ENCODE measurements around the gene NRXN3. TPM values are rescaled to one million over a fixed set of nuclear protein-coding genes. Genes with fewer than 3 reads are reported as not detected.

Gene NRXN3
- total RNA-seq, 2 experiments from 2014 or later, result not detected

- H3K27me3 Mint-ChIP-seq, result no peaks in the 10 kb centered on the region
- DNase-seq, result no peak
- no peak overlapping the region for H3K27ac Mint-ChIP-seq
- no peaks in the 10 kb centered on the region for H3K9me3 Mint-ChIP-seq
- POLR2A ChIA-PET, result no interaction called here
- no peak overlapping the region for H3K4me3 Mint-ChIP-seq
- no peaks in the 10 kb centered on the region for H3K36me3 Mint-ChIP-seq (ENCODE audit: low read depth)
- H3K4me1 Mint-ChIP-seq, result no peaks in the 10 kb centered on the region
- CTCF ChIA-PET, result no interaction called here
These were observed 159.2 kb downstream of the NRXN3 start for GRCh38 chr14:78329371-78329770.

DNA sequence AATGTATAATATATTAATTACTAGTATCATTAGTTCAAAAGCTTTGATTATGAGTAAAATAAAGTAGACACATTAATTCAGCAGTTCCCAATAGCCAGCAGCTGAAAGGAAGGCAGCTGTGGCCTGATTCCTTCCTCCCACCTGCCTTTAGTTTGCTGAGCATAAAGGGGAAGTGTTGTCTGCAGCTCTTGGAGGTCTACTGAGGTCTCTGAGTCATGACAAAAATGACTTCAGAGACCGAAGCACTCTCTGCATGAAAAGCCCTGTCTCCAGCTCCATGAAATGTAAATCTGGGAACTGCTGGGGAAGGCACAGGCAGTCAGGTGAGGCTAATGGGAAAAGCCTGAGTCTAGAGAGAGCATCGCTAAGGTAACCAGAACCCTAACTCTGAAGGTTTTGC, 165.4 kb downstream of the NRXN3 start:
- no peaks in the 10 kb centered on the region for H3K36me3 Mint-ChIP-seq (ENCODE audit: low read depth)

DNA sequence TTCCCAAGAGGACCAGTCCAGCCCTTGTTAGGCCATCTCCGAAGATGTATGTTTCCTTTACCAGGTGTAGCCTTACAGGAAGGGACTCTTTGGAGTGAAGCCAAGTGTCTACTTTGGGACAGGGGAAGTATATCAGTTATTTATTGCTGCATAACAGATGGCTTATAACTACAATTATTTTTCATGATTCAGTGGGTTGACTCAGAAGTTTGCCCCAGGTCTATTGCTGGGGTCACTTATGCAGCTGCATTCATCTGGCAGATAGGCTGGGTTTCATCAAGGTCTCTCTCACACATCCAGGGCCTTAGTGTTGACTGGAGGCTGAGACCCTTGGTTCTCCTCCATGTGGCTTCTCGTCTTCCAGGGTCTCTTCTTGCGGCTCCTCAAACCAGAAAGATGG, 170.1 kb downstream of the NRXN3 start:
- Mint-ChIP-seq H3K36me3 (ENCODE audit: low read depth) (no peaks in the 10 kb centered on the region), H3K27ac (no peak overlapping the region), H3K4me3 (no peak overlapping the region), H3K27me3 (no peaks in the 10 kb centered on the region), H3K9me3 (no peaks in the 10 kb centered on the region), H3K4me1 (no peaks in the 10 kb centered on the region)
- no peak for DNase-seq
- POLR2A ChIA-PET, result no interaction called here
- CTCF ChIA-PET, result no interaction called here

More for the DNA sequence above, 165.4 kb downstream of the NRXN3 start:
- POLR2A ChIA-PET, result no interaction called here
- CTCF ChIA-PET, result no interaction called here
- H3K27me3 Mint-ChIP-seq, result no peaks in the 10 kb centered on the region
- no peaks in the 10 kb centered on the region for H3K9me3 Mint-ChIP-seq
- H3K4me1 Mint-ChIP-seq, result no peaks in the 10 kb centered on the region
- no peak overlapping the region for H3K27ac Mint-ChIP-seq
- H3K4me3 Mint-ChIP-seq, result no peak overlapping the region
- no peak for DNase-seq

- Mint-ChIP-seq H3K27ac (no peak overlapping the region), H3K4me3 (no peak overlapping the region), H3K9me3 (no peaks in the 10 kb centered on the region), H3K27me3 (no peaks in the 10 kb centered on the region), H3K4me1 (no peaks in the 10 kb centered on the region), H3K36me3 (ENCODE audit: low read depth) (no peaks in the 10 kb centered on the region)
- ChIA-PET POLR2A (no interaction called here), CTCF (no interaction called here)
- no peak for DNase-seq
These were observed 171.7 kb downstream of the NRXN3 start for GRCh38 chr14:78341827-78342389.

DNA sequence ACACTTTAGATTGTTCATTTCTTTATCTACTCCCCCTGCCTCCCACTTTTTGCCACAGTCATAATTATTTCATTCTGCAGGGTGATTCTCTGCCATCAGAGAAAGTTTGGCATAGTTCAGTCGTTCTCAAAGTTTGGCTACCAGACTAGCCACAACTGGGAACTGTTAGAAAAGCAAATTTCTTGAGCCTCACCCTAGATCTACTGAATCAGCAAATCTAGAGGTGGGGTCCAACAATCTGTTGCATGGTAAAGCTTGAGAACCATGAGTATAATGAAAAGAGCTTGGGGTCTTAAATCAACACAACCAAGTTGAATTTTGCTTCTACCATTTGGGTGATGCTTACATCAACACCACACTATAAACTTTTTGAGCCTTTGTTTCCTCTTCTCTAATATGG, 172.7 kb downstream of the NRXN3 start:
- CTCF ChIA-PET, result no interaction called here
- Mint-ChIP-seq H3K27me3 (no peaks in the 10 kb centered on the region), H3K4me3 (no peak overlapping the region), H3K9me3 (no peaks in the 10 kb centered on the region), H3K4me1 (no peaks in the 10 kb centered on the region), H3K27ac (no peak overlapping the region), H3K36me3 (ENCODE audit: low read depth) (no peaks in the 10 kb centered on the region)
- no peak for DNase-seq
- POLR2A ChIA-PET, result no interaction called here

DNA sequence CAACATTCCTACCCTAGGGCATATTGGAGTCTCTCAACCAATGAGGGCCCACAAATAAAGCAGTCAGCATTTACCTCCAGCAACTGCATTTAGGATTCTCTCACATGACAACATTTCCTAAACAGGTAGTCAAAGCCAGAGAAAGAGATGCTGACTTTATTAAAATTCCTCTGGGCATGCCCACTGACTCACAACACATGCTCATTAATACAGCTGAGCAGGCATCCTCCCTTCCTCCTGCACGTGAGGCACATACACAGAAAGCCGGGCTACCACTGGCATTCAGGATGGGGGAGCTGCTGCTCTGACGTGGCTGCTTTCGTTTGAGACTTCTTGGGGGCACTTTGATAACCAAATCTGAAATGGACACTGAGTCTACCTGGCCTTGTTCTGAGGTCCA, 174.1 kb downstream of the NRXN3 start:
- POLR2A ChIA-PET, result no interaction called here
- no peak overlapping the region for H3K27ac Mint-ChIP-seq

DNA sequence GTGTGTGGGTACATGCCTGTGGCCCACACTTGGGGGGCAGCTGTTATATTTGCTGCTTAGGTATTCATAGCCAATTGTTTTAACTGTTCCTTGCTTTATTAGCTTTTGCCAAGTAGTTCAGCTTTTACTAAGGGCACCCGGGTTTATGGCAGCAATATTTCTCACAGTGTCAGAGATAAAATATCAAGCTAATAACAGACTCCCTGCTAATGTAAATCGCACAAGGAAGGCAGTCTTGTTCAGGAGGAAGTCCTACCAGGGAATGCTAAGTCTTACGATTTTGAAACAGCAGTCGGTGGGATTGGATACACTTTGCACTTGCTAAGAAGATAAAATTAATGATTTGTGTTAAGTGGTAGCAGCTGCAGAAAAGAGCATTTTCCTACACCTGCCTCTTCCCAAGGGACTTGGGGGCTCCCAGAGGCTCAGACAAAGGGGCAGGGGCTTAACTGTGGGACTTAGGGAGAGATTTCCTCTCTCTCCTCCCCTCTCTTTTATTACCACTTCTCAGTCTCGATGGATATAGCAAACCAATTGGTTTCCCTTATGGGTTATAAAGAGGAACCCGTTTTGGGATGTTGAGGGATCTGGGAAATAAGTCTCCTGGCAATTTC, 175.1 kb downstream of the NRXN3 start:
- CTCF ChIA-PET, result no interaction called here
- DNase-seq, result no peak
- no peaks in the 10 kb centered on the region for H3K36me3 Mint-ChIP-seq (ENCODE audit: low read depth)

More for the DNA sequence above, 174.1 kb downstream of the NRXN3 start:
- no peak for DNase-seq
- H3K4me1 Mint-ChIP-seq, result no peaks in the 10 kb centered on the region
- H3K9me3 Mint-ChIP-seq, result no peaks in the 10 kb centered on the region
- no peaks in the 10 kb centered on the region for H3K36me3 Mint-ChIP-seq (ENCODE audit: low read depth)
- CTCF ChIA-PET, result no interaction called here
- H3K27me3 Mint-ChIP-seq, result no peaks in the 10 kb centered on the region
- no peak overlapping the region for H3K4me3 Mint-ChIP-seq

DNA sequence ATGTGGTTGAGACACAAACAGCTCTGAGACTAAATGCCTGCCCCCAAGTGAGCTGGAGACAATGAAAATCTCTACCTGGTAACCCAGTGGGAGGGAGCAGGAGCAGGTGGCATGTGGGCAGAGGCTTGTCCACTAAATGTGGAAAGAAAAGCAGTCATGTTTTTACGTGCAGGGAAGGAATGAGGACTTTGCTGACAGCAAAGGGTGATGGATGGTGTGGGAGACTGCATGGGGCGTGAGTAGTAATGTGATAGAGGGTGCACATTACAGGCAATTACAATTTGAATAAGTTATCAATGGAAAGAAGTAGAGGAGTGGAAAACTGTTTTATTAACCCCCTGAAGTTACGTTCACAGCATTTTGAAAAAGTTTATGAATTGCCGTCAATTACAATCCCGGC, 176.6 kb downstream of the NRXN3 start:
- ChIA-PET POLR2A (no interaction called here), CTCF (no interaction called here)
- H3K4me1 Mint-ChIP-seq, result no peaks in the 10 kb centered on the region
- no peaks in the 10 kb centered on the region for H3K27me3 Mint-ChIP-seq
- H3K27ac Mint-ChIP-seq, result no peak overlapping the region
- no peaks in the 10 kb centered on the region for H3K36me3 Mint-ChIP-seq (ENCODE audit: low read depth)
- no peak overlapping the region for H3K4me3 Mint-ChIP-seq
- H3K9me3 Mint-ChIP-seq, result no peaks in the 10 kb centered on the region
- DNase-seq, result no peak

More for the DNA sequence above, 175.1 kb downstream of the NRXN3 start:
- no peak overlapping the region for H3K27ac Mint-ChIP-seq
- POLR2A ChIA-PET, result no interaction called here
- H3K9me3 Mint-ChIP-seq, result no peaks in the 10 kb centered on the region
- H3K4me1 Mint-ChIP-seq, result no peaks in the 10 kb centered on the region
- no peaks in the 10 kb centered on the region for H3K27me3 Mint-ChIP-seq
- H3K4me3 Mint-ChIP-seq, result no peak overlapping the region

DNA sequence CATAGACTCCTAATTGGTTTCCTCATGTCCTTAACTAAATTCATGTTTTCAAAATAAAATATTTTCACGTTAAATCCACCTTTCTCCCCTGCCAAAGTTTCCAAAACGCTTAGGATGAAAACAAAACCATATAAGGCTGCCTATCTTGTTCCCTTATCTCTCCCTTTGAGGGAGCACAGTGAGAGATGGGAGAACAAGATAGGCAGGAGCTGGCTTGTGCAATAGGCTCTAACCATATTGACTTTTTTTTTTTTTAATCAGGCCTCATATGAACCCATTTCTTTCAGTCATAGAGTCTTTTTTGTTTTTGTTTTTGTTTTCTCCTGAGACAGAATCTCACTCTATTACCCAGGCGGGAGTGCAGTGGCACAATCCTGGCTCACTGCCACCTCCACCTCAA, 184.9 kb downstream of the NRXN3 start:
- no peaks in the 10 kb centered on the region for H3K36me3 Mint-ChIP-seq (ENCODE audit: low read depth)
- no peak overlapping the region for H3K4me3 Mint-ChIP-seq
- no peak for DNase-seq
- no peak overlapping the region for H3K27ac Mint-ChIP-seq
- CTCF ChIA-PET, result no interaction called here
- no peaks in the 10 kb centered on the region for H3K9me3 Mint-ChIP-seq
- no peaks in the 10 kb centered on the region for H3K4me1 Mint-ChIP-seq
- H3K27me3 Mint-ChIP-seq, result no peaks in the 10 kb centered on the region
- POLR2A ChIA-PET, result no interaction called here

- CTCF ChIA-PET, result no interaction called here
These were observed 186.2 kb downstream of the NRXN3 start for GRCh38 chr14:78356391-78356790.

DNA sequence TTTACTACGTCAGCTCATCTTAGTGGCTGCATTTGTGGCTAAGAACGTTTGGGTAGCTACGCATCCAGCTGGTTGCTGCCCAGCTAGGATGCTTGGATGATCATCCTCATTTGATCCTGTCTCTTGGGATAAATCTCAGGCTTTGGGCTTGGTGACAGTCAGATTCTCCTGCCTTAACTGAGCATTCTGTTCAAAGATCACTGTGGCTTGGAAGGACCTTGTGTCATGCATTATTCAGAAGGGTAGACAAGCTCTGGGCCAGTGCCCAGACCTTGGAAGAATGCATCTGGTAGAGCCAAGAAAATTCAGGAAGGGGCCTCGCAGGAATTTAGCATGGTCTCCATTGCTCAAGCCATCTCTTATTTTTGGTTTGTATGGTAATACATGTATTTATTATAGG, 188.4 kb downstream of the NRXN3 start:
- Mint-ChIP-seq H3K36me3 (ENCODE audit: low read depth) (no peaks in the 10 kb centered on the region), H3K4me3 (no peak overlapping the region), H3K27me3 (no peaks in the 10 kb centered on the region), H3K9me3 (no peaks in the 10 kb centered on the region), H3K27ac (no peak overlapping the region), H3K4me1 (no peaks in the 10 kb centered on the region)
- DNase-seq, result no peak
- CTCF ChIA-PET, result no interaction called here
- POLR2A ChIA-PET, result no interaction called here

More at GRCh38 chr14:78356391-78356790, 186.2 kb downstream of the NRXN3 start:
- Mint-ChIP-seq H3K27ac (no peak overlapping the region), H3K36me3 (ENCODE audit: low read depth) (no peaks in the 10 kb centered on the region), H3K27me3 (no peaks in the 10 kb centered on the region), H3K4me3 (no peak overlapping the region), H3K4me1 (no peaks in the 10 kb centered on the region), H3K9me3 (no peaks in the 10 kb centered on the region)
- DNase-seq, result no peak
- POLR2A ChIA-PET, result no interaction called here

DNA sequence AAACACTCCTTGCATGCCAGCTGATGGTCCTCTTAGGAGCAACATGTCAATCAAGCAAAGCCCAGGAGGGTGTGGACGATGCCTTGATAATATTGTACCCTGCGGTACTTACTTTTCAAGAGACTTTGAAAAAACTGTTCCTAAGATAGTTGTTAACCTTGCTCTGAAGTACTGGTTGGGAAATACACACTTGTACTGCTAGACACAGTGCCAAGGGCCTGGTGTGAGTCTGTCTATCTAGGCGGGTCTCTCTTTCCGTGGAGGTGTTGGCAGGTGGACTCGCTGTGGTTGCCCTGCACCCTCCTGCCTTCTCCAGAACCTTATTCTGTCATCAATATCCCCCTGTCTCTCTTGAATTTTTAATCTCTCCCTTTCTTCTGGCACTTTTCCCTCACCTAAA, 189.4 kb downstream of the NRXN3 start:
- Mint-ChIP-seq H3K4me1 (no peaks in the 10 kb centered on the region), H3K27ac (no peak overlapping the region), H3K9me3 (no peaks in the 10 kb centered on the region), H3K27me3 (no peaks in the 10 kb centered on the region), H3K36me3 (ENCODE audit: low read depth) (no peaks in the 10 kb centered on the region), H3K4me3 (no peak overlapping the region)
- no peak for DNase-seq
- CTCF ChIA-PET, result no interaction called here
- POLR2A ChIA-PET, result no interaction called here

DNA sequence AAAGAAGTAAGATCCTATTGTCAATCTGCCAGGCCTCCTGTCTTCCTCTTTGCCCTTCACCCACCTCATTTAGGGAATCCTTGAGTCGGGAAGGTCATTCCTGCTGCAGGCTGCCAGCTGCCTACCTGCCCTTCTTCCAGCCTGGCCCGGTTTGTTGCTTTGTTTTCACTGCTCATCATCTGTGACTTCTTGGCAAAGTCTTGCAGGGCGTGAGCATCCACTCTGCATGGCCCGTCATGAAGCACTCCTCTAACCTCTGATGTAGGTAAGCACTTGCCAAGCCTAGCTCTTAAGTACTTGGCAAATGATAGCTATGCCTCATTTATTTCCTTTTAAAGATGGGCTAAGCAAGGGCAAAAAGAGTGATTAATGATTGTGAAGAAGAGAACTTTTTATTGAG, 192.8 kb downstream of the NRXN3 start:
- no peaks in the 10 kb centered on the region for H3K27me3 Mint-ChIP-seq
- no peaks in the 10 kb centered on the region for H3K36me3 Mint-ChIP-seq (ENCODE audit: low read depth)
- H3K27ac Mint-ChIP-seq, result no peak overlapping the region
- ChIA-PET CTCF (no interaction called here), POLR2A (no interaction called here)
- H3K4me3 Mint-ChIP-seq, result no peak overlapping the region
- H3K9me3 Mint-ChIP-seq, result no peaks in the 10 kb centered on the region
- DNase-seq, result no peak
- H3K4me1 Mint-ChIP-seq, result no peaks in the 10 kb centered on the region

DNA sequence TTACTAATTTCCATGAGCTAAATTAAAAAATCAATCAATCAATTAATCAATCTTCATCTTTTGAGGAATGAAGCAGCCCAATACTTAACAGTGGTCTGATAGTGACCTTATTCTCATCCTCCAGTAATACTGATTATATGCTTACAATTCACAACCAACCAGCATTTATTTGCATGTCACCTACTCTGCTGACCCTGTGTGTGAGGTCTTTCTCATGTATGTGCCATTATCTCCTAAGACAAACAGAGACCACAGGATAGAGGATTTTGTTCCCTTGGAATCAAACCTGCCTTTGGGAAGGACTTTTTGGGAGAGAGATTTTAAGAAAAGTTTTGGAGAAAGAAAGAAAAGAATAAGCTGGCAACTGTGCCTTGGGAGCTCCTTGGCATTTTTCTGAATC, 197.2 kb downstream of the NRXN3 start:
- Mint-ChIP-seq H3K4me1 (no peaks in the 10 kb centered on the region), H3K4me3 (no peak overlapping the region), H3K36me3 (ENCODE audit: low read depth) (no peaks in the 10 kb centered on the region), H3K27me3 (no peaks in the 10 kb centered on the region), H3K27ac (no peak overlapping the region), H3K9me3 (no peaks in the 10 kb centered on the region)
- ChIA-PET CTCF (no interaction called here), POLR2A (no interaction called here)
- DNase-seq, result no peak
